Heart left ventricle (tissue), 13 donors: Measurements from ENCODE around the gene MPV17L2.

Experiments
- CTCF ChIP-seq, 12 donors: fragments of 200-600 bp; sonication (generic) in 4 of 12; IDR thresholded peaks; one replicate each; pipeline versions ENCODE4 v1.5.0 to v1.8.0; 2018 to 2022; ENCODE audit warnings: antibody characterized with exemption in 12 of 12, mild to moderate bottlenecking in 5 of 12
- POLR2A ChIP-seq, 2 donors: fragments of 450-650 bp; IDR thresholded peaks; one replicate each; pipeline ENCODE4 v1.6.1; 2017; ENCODE audit warnings: antibody characterized with exemption in 2 of 2, mild to moderate bottlenecking in 2 of 2, moderate library complexity in 2 of 2
- donor health status: ischemic (EF 13 %, LVEDD 7.1; RV severe dilation, severe dysfunction).
- donor health status: DM: no; HTN: yes; CAD: no.
- donor health status: DM: no; HTN: no; CAD: no.
- donor health status: ischemic (EF 25% LVEDD 6.9; RV normal size, moderate dysfunction).
- donor health status: ischemic (EF 25% LVEDD 5.7; RV mildly dilated, moderate dysfunction).
- donor health status: ischemic (EF 35%, LVEDD 5.7; RV mildly dilated, moderate dysfunction).
- donor health status: nonischemic (EF 11% LVEDD 7.7; RV severe dilation, severe dysfunction).
- donor health status: DM: yes; HTN: yes; CAD: no.
- donor health status: PGD.
- donor health status: ischemic (EF 29% LVEDD 5.4; RV normal size, mild dysfunction).
- donor health status: nonischemic (EF 23%, LVEDD 6.1; RV moderate dilation, normal function).

- TF ChIP-seq CTCF (IDR thresholded peaks at IDR 0.05) (no peak), POLR2A (IDR thresholded peaks at IDR 0.05) (no peak)
These were observed 13.1 kb upstream of the MPV17L2 start for GRCh38 chr19:18179957-18180356.
